Measurements from ENCODE around the gene TMPRSS7. TPM values are rescaled to one million over a fixed set of nuclear protein-coding genes. Genes with fewer than 3 reads are reported as not detected.

TMPRSS7 gene
- total and polyA plus RNA-seq, 2 experiments from 2014 or later: not detected

DNA sequence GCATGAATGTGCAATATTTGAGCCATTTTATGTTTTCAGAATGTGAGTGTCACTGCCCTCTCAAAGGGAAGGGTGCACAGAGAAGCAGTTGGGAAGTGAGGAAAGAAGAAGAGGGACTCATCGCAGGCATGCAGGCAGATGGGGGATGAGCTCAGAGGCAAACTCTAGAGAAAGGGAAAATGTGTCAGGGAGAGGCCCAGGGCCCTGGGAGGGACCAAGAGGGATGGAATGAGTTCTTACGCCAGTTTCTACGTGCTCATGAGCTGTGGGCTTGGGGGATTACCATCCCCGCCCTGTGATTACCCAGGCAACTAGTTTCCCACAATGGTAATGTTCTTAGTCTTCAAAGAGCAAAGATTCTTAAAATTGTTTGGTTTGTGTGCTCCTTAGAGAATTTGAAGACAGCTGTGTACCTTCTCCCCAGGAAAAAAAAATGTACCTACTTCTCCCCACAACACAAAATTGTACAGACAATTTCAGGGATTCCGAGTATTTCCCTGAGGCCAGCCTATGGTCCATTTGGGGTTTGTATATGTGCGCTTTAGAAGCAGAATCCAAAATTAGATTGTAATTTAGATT lies 80.7 kb downstream of the TMPRSS7 start:
- H3K4me3 ChIP-seq: no peak overlapping the region
- Mint-ChIP-seq H3K4me3 (no peak overlapping the region), H3K27me3 (ENCODE audit: insufficient read depth, low read depth, poor library complexity) (peaks cover 2% of the 10 kb centered on the region), H3K4me1 (peaks cover 15% of the 10 kb centered on the region), H3K27ac (no peak overlapping the region), H3K9me3 (no peaks in the 10 kb centered on the region; the same call in 2 of the 3 replicates), H3K36me3 (ENCODE audit: low read depth) (peaks cover 11% of the 10 kb centered on the region; the same call in 2 of the 3 replicates)
- H3K4me2 ChIP-seq: no peak overlapping the region
- no peak overlapping the region for H3K27ac ChIP-seq (ENCODE audit: low read depth)
- H3K36me3 ChIP-seq (ENCODE audit: insufficient read depth): no peaks in the 10 kb centered on the region; the same call in 1 of the 2 replicates
- H3F3A ChIP-seq (replicated peaks; ENCODE audit: low read depth): 0 out of 2 replicates have a peak, but pooled peaks cover 4% of the 10 kb centered on the region
- ATAC-seq (no peak), DNase-seq (ENCODE audit: low spot score) (no peak)
- no peaks in the 10 kb centered on the region for H3K9me2 ChIP-seq (ENCODE audit: insufficient read depth)
- H3K4me1 ChIP-seq (ENCODE audit: insufficient read depth): peaks cover 16% of the 10 kb centered on the region
- H3K27me3 ChIP-seq (ENCODE audit: insufficient read depth): no peaks in the 10 kb centered on the region
- no peak overlapping the region for H2AFZ ChIP-seq
- no peaks in the 10 kb centered on the region for H3K79me2 ChIP-seq (replicated peaks; ENCODE audit: insufficient read depth)
- no peaks in the 10 kb centered on the region for H4K20me1 ChIP-seq (replicated peaks; ENCODE audit: insufficient read depth)
- no peak for TF ChIP-seq ZNF331 (CRISPR knock-in tag; IDR thresholded peaks at IDR 0.05; ENCODE audit: low read depth)
- TF ChIP-seq, protein P1, sequence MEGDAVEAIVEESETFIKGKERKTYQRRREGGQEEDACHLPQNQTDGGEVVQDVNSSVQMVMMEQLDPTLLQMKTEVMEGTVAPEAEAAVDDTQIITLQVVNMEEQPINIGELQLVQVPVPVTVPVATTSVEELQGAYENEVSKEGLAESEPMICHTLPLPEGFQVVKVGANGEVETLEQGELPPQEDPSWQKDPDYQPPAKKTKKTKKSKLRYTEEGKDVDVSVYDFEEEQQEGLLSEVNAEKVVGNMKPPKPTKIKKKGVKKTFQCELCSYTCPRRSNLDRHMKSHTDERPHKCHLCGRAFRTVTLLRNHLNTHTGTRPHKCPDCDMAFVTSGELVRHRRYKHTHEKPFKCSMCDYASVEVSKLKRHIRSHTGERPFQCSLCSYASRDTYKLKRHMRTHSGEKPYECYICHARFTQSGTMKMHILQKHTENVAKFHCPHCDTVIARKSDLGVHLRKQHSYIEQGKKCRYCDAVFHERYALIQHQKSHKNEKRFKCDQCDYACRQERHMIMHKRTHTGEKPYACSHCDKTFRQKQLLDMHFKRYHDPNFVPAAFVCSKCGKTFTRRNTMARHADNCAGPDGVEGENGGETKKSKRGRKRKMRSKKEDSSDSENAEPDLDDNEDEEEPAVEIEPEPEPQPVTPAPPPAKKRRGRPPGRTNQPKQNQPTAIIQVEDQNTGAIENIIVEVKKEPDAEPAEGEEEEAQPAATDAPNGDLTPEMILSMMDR (conservative IDR thresholded peaks at IDR 0.05; ENCODE audit: low read depth in 2 of 2): no peak
- no peak for TF ChIP-seq NANOG (IDR thresholded peaks at IDR 0.05; ENCODE audit: borderline replicate concordance)
- no peak for TF ChIP-seq CREB1 (CRISPR knock-in tag; IDR thresholded peaks at IDR 0.05; ENCODE audit: low read depth)
- TF ChIP-seq JUNB (IDR thresholded peaks at IDR 0.05; ENCODE audit: unreplicated experiment): no peak
- no peak for TF ChIP-seq ETS1 (IDR thresholded peaks at IDR 0.05)
- TF ChIP-seq STAT1 (IDR thresholded peaks at IDR 0.05; ENCODE audit: unreplicated experiment): no peak
- TF ChIP-seq ZNF114 (CRISPR knock-in tag; IDR thresholded peaks at IDR 0.05): no peak
- TF ChIP-seq, protein P2, sequence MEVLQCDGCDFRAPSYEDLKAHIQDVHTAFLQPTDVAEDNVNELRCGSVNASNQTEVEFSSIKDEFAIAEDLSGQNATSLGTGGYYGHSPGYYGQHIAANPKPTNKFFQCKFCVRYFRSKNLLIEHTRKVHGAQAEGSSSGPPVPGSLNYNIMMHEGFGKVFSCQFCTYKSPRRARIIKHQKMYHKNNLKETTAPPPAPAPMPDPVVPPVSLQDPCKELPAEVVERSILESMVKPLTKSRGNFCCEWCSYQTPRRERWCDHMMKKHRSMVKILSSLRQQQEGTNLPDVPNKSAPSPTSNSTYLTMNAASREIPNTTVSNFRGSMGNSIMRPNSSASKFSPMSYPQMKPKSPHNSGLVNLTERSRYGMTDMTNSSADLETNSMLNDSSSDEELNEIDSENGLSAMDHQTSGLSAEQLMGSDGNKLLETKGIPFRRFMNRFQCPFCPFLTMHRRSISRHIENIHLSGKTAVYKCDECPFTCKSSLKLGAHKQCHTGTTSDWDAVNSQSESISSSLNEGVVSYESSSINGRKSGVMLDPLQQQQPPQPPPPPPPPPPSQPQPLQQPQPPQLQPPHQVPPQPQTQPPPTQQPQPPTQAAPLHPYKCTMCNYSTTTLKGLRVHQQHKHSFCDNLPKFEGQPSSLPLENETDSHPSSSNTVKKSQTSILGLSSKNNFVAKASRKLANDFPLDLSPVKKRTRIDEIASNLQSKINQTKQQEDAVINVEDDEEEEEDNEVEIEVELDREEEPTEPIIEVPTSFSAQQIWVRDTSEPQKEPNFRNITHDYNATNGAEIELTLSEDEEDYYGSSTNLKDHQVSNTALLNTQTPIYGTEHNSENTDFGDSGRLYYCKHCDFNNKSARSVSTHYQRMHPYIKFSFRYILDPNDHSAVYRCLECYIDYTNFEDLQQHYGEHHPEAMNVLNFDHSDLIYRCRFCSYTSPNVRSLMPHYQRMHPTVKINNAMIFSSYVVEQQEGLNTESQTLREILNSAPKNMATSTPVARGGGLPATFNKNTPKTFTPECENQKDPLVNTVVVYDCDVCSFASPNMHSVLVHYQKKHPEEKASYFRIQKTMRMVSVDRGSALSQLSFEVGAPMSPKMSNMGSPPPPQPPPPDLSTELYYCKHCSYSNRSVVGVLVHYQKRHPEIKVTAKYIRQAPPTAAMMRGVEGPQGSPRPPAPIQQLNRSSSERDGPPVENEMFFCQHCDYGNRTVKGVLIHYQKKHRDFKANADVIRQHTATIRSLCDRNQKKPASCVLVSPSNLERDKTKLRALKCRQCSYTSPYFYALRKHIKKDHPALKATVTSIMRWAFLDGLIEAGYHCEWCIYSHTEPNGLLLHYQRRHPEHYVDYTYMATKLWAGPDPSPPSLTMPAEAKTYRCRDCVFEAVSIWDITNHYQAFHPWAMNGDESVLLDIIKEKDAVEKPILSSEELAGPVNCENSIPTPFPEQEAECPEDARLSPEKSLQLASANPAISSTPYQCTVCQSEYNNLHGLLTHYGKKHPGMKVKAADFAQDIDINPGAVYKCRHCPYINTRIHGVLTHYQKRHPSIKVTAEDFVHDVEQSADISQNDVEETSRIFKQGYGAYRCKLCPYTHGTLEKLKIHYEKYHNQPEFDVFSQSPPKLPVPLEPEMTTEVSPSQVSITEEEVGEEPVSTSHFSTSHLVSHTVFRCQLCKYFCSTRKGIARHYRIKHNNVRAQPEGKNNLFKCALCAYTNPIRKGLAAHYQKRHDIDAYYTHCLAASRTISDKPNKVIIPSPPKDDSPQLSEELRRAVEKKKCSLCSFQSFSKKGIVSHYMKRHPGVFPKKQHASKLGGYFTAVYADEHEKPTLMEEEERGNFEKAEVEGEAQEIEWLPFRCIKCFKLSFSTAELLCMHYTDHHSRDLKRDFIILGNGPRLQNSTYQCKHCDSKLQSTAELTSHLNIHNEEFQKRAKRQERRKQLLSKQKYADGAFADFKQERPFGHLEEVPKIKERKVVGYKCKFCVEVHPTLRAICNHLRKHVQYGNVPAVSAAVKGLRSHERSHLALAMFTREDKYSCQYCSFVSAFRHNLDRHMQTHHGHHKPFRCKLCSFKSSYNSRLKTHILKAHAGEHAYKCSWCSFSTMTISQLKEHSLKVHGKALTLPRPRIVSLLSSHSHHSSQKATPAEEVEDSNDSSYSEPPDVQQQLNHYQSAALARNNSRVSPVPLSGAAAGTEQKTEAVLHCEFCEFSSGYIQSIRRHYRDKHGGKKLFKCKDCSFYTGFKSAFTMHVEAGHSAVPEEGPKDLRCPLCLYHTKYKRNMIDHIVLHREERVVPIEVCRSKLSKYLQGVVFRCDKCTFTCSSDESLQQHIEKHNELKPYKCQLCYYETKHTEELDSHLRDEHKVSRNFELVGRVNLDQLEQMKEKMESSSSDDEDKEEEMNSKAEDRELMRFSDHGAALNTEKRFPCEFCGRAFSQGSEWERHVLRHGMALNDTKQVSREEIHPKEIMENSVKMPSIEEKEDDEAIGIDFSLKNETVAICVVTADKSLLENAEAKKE (CRISPR knock-in tag; IDR thresholded peaks at IDR 0.05): no peak

Data from GM23338 (cell line).